HG02870 (cell line): ENCODE measurements around the gene ADAT2.
A peak's percentile ranks its signal among the peaks of the same experiment; 100 is the strongest.

Experiments used
- ATAC-seq: cut with Tn5 transposase; IDR thresholded peaks from one replicate; pipeline ENCODE4 v1.9.1; 2021; ENCODE audit warnings: mild to moderate bottlenecking, moderate library complexity; ENCODE audit not compliant: unreplicated experiment

Gene ADAT2

DNA sequence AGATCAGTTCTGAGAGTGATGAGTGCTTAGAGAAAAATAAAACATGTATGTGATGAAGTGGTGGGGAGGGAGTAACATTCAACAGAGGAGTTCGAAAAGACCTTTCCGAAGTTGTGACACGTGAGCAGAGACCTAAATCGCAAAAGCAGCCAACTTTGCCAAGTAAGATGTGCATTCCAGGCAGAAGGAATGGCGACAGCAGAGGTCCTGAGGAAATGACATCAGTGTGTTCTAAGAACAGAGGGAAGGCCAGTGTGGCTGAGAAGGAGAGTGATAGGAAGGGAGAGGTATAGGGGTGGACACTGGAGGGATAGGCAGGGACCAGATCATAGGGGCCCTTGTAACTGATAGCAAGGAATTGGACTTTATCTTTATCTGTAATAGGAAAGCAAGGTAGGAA, 51.3 kb downstream of the ADAT2 start:
- ATAC-seq: no peak

DNA sequence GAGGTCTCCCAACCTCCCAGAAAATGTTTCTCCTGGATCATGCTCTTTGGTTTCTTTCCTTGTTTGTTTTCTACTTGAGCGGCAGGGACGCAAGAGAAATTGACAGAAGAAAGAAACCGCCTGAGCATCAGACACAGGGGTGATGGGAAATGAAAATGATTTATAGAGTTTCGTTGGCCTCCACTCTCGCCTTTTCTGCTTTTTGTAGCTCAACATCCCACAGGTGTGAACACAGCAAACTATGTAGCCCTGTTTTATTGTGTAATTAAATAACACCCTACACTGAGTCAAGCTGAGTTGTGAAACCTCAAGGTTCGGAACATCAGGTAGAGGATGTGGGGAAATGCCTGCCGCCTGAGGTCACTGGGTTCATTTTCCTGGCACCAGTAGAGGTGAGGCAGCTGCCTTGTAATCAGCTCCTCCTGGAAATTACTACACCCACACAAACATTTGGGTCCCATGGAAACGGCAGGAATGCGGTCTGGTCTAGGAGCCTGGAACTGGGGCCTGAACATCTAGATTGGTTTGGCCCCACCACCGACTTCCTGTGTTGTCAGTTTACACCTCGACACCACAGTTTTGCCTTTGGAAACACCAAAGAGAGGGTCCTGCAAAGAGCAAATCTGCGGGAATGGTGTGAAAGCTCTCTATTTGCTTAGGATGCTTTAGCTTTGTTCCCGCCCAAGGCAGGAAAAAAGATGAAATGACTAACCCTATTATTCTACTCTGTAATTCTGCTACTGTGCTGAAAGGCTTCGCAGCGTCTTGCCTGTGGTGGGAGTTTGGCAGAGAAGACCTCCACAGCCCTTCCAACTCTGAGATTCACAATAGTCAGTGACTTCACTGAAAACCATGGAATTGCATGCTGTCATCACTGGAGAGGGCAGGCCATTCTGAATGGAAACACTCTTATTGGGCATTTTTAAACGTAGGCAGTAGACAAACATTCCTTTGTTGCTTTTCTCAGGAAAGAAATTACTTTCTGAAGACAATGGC, 53.0 kb downstream of the ADAT2 start:
- ATAC-seq: no peak

DNA sequence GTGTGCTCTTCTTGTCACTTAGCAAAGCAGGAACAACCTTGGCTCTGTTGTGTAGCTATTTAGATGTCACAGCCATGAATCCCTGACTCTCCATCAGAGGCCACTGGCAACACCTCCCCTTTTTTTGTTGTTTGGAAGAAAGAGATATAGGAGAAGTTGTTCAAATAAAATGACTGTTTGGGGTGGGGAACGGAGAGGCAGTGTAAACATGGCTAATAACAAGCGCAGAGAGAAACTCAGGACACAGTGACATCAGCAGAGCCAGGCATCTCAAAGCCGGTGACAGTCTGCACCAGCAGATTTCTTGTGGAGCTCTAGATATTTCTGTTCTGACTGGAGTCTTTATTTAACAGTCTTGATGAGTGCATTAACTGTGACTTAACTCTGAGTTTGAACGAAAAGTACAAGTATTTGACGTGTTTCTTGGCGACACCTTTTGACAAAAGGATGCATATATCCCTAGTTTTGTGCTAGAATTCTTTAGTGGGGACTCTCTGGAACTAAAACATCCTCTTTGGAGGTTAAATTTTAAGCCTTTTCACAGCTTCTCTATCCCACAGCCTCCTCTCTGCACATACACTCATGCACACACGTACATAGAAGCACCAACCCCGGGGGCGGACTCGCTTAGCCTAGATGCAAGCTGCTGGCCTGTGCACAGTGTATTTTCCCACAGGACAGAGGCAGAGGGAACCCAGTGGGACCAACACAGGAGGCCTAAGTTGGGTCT, 53.8 kb downstream of the ADAT2 start:
- ATAC-seq: no peak

DNA sequence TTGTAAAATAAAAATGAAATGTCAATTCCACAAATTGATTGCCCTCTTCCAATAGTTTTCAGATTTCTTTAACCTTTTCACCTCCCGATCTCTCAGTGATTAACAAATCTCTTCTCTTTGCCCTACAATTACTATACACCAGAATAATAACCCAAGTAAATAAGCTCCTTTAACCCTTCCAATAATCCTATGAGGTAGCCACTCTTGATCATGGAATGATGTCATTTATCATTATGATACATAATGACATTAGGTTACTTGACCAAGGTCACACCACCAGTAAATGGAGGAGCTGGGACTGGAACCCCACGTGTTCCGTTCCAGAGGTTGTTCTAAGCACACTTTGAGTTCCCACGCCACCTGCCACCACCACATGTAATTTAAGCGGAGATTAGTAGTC, 54.8 kb downstream of the ADAT2 start:
- ATAC-seq: no peak

DNA sequence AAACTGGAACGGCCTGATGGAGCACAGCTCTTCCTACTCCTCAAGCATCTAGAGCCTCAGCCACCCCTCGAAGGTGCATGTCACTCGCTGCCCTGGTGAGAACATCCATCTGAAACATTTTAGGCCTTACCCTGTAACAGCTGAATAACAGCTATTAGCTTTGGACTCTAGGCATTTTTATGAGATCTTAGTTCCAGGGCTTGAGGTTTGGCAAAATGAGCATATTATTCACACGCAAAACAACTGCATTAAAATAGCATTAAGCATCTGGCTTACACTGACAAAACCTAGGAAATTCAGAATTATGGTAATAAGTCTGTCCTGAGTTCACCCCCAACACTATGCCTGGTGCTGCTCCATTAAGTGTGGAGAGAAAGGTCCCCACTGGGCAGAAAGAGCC, 56.1 kb downstream of the ADAT2 start:
- ATAC-seq: no peak

DNA sequence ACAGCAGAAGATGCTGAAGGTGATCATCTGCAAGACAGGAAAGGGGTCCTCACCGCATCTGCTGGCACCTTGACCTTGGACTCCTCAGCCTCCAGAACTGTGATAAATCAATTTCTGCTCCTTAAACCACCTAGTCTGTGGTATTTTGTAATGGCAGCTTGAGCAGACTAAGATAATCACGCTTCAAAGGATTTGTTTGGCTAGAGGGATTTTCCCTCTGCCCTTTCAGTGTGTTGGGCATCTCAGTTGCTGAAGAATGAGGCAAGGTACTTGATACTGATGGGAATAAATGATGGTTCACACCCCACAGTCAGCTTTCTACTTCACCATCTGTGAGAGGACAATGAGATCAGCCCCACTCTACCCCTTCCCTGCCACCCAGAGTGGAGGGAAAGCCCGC, 60.2 kb downstream of the ADAT2 start:
- no peak for ATAC-seq

DNA sequence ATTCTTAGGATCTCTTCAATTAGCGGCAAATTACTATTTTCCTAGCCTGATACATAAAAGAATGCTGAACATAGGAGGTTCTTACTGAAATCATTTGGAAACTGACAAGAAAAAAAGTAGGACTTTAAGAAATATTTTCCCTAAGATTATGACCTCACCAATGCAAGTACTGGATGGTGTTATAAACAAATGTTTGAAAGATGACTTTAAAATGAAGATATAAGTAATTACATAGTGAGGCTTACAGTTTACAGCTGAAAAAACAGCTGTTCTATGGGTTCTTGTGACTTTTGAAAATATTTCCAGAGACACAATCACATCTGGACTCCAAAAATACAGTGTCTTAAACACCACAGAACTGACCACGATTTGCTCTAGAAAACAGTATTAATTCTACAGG, 64.9 kb downstream of the ADAT2 start:
- ATAC-seq: no peak

DNA sequence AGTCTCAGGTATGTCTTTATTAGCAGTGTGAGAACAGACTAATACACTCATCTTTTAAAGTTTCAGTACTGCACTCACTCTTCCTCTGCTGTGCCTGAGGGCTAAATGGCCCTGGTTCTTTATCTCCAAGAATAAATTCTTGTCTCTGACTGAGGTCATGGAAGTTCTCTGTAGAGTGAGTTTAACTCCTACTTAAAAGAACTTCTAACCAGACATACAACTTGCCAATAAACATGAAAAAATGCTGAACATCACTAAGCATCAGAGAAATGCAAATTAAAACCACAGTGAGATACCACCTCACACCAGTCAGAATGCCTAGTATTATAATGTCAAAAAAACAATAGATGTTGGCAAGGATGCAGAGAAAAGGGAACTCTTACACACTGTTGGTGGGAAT, 73.6 kb downstream of the ADAT2 start:
- no peak for ATAC-seq

DNA sequence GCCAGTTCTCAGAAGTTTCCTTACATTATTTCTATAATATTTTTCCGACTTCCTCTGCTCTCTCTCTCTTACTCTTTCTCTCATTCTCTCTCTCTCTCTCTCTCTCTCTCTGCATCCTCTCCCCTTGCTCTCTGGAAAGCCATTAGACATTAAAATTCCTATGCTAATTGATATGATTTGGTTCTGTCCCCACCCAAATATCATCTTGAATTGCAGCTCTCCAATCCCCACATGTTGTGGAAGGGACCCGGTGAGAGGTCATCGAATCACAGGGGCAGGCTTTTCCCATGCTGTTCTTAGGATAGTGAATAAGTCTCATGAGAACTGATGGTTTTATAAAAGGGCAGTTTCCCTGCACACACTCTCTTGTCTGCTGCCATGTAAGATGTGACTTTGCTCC, 74.1 kb downstream of the ADAT2 start:
- no peak for ATAC-seq

DNA sequence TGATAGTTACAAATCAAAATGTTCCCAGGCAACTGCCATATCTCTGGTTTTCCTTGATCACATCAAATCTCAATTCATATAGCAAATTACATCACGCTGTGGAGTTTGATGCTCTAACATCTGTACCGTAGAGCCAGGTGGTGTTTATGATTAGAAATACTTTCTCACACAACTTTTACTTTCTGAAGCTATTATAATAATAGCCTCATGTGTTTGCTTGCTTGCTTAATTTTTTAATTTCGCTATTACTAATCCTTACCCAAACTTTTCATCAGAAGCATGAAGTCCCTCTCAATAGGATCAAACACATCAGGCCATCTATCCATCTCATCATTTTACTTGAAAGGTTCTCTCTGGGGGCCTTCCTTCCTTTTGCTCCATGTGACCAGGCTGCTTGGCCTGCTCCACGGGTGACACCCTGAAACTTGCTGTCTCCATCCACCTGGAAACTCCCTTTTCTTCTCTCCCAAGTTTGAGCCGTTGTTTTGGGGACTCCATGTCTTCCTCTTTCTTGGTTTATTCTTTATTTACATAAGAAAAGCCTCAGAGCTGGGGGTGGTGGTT, 75.4 kb downstream of the ADAT2 start:
- ATAC-seq: peak; percentile 46

DNA sequence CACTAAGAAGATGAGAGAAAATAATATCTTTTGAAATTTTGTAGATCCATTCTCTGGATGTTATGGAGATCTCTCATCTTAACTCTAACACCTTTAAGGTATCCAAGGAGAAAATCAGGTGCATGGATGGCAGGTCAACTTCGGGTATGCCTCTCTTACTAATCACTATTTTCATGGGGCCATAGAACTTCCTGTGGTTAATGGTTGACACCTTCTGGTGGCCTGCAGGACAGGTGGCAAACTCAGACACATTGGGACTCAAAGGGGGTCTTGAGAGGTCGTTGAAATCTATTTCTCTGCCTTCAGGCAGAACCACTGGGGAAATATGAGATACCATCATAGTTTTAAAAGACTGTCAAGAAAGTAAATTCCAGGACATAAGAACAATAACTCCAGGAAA, 76.5 kb downstream of the ADAT2 start:
- ATAC-seq: no peak
